Measurements from ENCODE around the gene LRRC7. TPM values are rescaled to one million over a fixed set of nuclear protein-coding genes. Genes with fewer than 3 reads are reported as not detected.
"Not testable (repeated sequence)": the region's sequence is repeated elsewhere in the genome, so short reads cannot be mapped to it uniquely, and the experiment has no call there.

LRRC7 gene
- total and polyA plus RNA-seq, 4 donors = 0.13 to 1.3 (median 0.16) TPM; not detected in 1

- H3K36me3 ChIP-seq (ENCODE audit: control insufficient read depth in 1 of 2, insufficient read depth in 2 of 2, low read length in 1 of 2); ATAC-seq (ENCODE audit: low FRiP score); intact Hi-C loops (cut with DNase I); H3K27ac ChIP-seq (ENCODE audit: low read depth in 1 of 2, low read length in 2 of 2); H3K27me3 ChIP-seq (ENCODE audit: control insufficient read depth in 1 of 2, insufficient read depth in 2 of 2, low read length in 1 of 2); H3K4me3 ChIP-seq (ENCODE audit: low read length in 2 of 2); H3K4me1 ChIP-seq (ENCODE audit: control insufficient read depth in 1 of 2, insufficient read depth in 2 of 2, low read length in 2 of 2); H3K9me3 ChIP-seq (ENCODE audit: control insufficient read depth, low read length); DNase-seq: not testable (repeated sequence)
These were observed 150.1 kb downstream of the LRRC7 start for GRCh38 chr1:69717834-69718233.

GRCh38 chr1:69728206-69728605 lies 160.5 kb downstream of the LRRC7 start:
- no peaks in the 10 kb centered on the region for H3K36me3 ChIP-seq (ENCODE audit: control insufficient read depth in 1 of 2, insufficient read depth in 2 of 2, low read length in 1 of 2)
- ATAC-seq (ENCODE audit: low FRiP score) = no peak
- intact Hi-C loops (cut with DNase I) = no loop called here
- H3K9me3 ChIP-seq (ENCODE audit: control insufficient read depth, low read length) = no peaks in the 10 kb centered on the region
- no peak overlapping the region for H3K4me3 ChIP-seq (ENCODE audit: low read length in 2 of 2)
- DNase-seq = no peak
- no peaks in the 10 kb centered on the region for H3K4me1 ChIP-seq (ENCODE audit: control insufficient read depth in 1 of 2, insufficient read depth in 2 of 2, low read length in 2 of 2)
- 46 to 60% methylated on average over 1 of the region's 1 CpG for WGBS, 2 donors
- H3K27me3 ChIP-seq (ENCODE audit: control insufficient read depth in 1 of 2, insufficient read depth in 2 of 2, low read length in 1 of 2) = no peaks in the 10 kb centered on the region
- H3K27ac ChIP-seq (ENCODE audit: low read depth in 1 of 2, low read length in 2 of 2) = no peak overlapping the region

- H3K9me3 ChIP-seq (ENCODE audit: control insufficient read depth, low read length) = no peaks in the 10 kb centered on the region
- no peak overlapping the region for H3K4me3 ChIP-seq (ENCODE audit: low read length in 2 of 2)
- no peaks in the 10 kb centered on the region for H3K36me3 ChIP-seq (ENCODE audit: control insufficient read depth in 1 of 2, insufficient read depth in 2 of 2, low read length in 1 of 2)
- no peaks in the 10 kb centered on the region for H3K4me1 ChIP-seq (ENCODE audit: control insufficient read depth in 1 of 2, insufficient read depth in 2 of 2, low read length in 2 of 2)
- no peak overlapping the region for H3K27ac ChIP-seq (ENCODE audit: low read depth in 1 of 2, low read length in 2 of 2)
- ATAC-seq (ENCODE audit: low FRiP score) (no peak), DNase-seq (no peak)
- intact Hi-C loops (cut with DNase I) = loop anchor here in 1 of 2 donors (10.0 kb wide), 1 partner anchor 1268 kb away; no protein-coding TSS in a partner anchor
- H3K27me3 ChIP-seq (ENCODE audit: control insufficient read depth in 1 of 2, insufficient read depth in 2 of 2, low read length in 1 of 2) = no peaks in the 10 kb centered on the region
These were observed 165.3 kb downstream of the LRRC7 start for GRCh38 chr1:69733061-69733460.

- intact Hi-C loops (cut with DNase I) = loop anchor here in 1 of 2 donors (10.0 kb wide), 1 partner anchor 1273 kb away; no protein-coding TSS in a partner anchor
- no peak overlapping the region for H3K27ac ChIP-seq (ENCODE audit: low read depth in 1 of 2, low read length in 2 of 2)
- no peaks in the 10 kb centered on the region for H3K36me3 ChIP-seq (ENCODE audit: control insufficient read depth in 1 of 2, insufficient read depth in 2 of 2, low read length in 1 of 2)
- 51 to 54% methylated on average over 3 of the region's 3 CpGs for WGBS, 2 donors
- no peaks in the 10 kb centered on the region for H3K9me3 ChIP-seq (ENCODE audit: control insufficient read depth, low read length)
- DNase-seq = no peak
- H3K27me3 ChIP-seq (ENCODE audit: control insufficient read depth in 1 of 2, insufficient read depth in 2 of 2, low read length in 1 of 2) = no peaks in the 10 kb centered on the region
- H3K4me3 ChIP-seq (ENCODE audit: low read length in 2 of 2) = no peak overlapping the region
- ATAC-seq (ENCODE audit: low FRiP score) = peak; percentile 84
- H3K4me1 ChIP-seq (ENCODE audit: control insufficient read depth in 1 of 2, insufficient read depth in 2 of 2, low read length in 2 of 2) = no peaks in the 10 kb centered on the region
These were observed 169.9 kb downstream of the LRRC7 start for GRCh38 chr1:69737527-69738185.

GRCh38 chr1:69738458-69739250 lies 170.9 kb downstream of the LRRC7 start:
- no peak for ATAC-seq (ENCODE audit: low FRiP score)

GRCh38 chr1:69739251-69739605 lies 171.5 kb downstream of the LRRC7 start:
- ATAC-seq (ENCODE audit: low FRiP score) (no peak), DNase-seq (no peak)
- intact Hi-C loops (cut with DNase I) = loop anchor here in 1 of 2 donors (10.0 kb wide), 1 partner anchor 1274 kb away; no protein-coding TSS in a partner anchor
- Histone ChIP-seq H3K4me1 (ENCODE audit: control insufficient read depth in 1 of 2, insufficient read depth in 2 of 2, low read length in 2 of 2) (no peaks in the 10 kb centered on the region), H3K27ac (ENCODE audit: low read depth in 1 of 2, low read length in 2 of 2) (no peak overlapping the region), H3K27me3 (ENCODE audit: control insufficient read depth in 1 of 2, insufficient read depth in 2 of 2, low read length in 1 of 2) (no peaks in the 10 kb centered on the region), H3K4me3 (ENCODE audit: low read length in 2 of 2) (no peak overlapping the region), H3K36me3 (ENCODE audit: control insufficient read depth in 1 of 2, insufficient read depth in 2 of 2, low read length in 1 of 2) (no peaks in the 10 kb centered on the region), H3K9me3 (ENCODE audit: control insufficient read depth, low read length) (no peaks in the 10 kb centered on the region)
- WGBS, 2 donors = 75 to 81% methylated on average over 1 of the region's 1 CpG

More at GRCh38 chr1:69738458-69739250, 170.9 kb downstream of the LRRC7 start:
- Histone ChIP-seq H3K4me3 (ENCODE audit: low read length in 2 of 2) (no peak overlapping the region), H3K27me3 (ENCODE audit: control insufficient read depth in 1 of 2, insufficient read depth in 2 of 2, low read length in 1 of 2) (no peaks in the 10 kb centered on the region), H3K4me1 (ENCODE audit: control insufficient read depth in 1 of 2, insufficient read depth in 2 of 2, low read length in 2 of 2) (no peaks in the 10 kb centered on the region), H3K27ac (ENCODE audit: low read depth in 1 of 2, low read length in 2 of 2) (no peak overlapping the region), H3K36me3 (ENCODE audit: control insufficient read depth in 1 of 2, insufficient read depth in 2 of 2, low read length in 1 of 2) (no peaks in the 10 kb centered on the region), H3K9me3 (ENCODE audit: control insufficient read depth, low read length) (no peaks in the 10 kb centered on the region)
- intact Hi-C loops (cut with DNase I) = loop anchor here in 1 of 2 donors (10.0 kb wide), 1 partner anchor 1274 kb away; no protein-coding TSS in a partner anchor
- DNase-seq = no peak
- WGBS, 2 donors = 8 to 13% methylated on average over 4 of the region's 4 CpGs

- intact Hi-C loops (cut with DNase I) = no loop called here
- H3K4me3 ChIP-seq (ENCODE audit: low read length in 2 of 2) = no peak overlapping the region
- ATAC-seq (ENCODE audit: low FRiP score) (no peak), DNase-seq (no peak)
- no peaks in the 10 kb centered on the region for H3K36me3 ChIP-seq (ENCODE audit: control insufficient read depth in 1 of 2, insufficient read depth in 2 of 2, low read length in 1 of 2)
- no peaks in the 10 kb centered on the region for H3K9me3 ChIP-seq (ENCODE audit: control insufficient read depth, low read length)
- 37 to 42% methylated on average over 3 of the region's 3 CpGs for WGBS, 2 donors
- no peak overlapping the region for H3K27ac ChIP-seq (ENCODE audit: low read depth in 1 of 2, low read length in 2 of 2)
- no peaks in the 10 kb centered on the region for H3K27me3 ChIP-seq (ENCODE audit: control insufficient read depth in 1 of 2, insufficient read depth in 2 of 2, low read length in 1 of 2)
- no peaks in the 10 kb centered on the region for H3K4me1 ChIP-seq (ENCODE audit: control insufficient read depth in 1 of 2, insufficient read depth in 2 of 2, low read length in 2 of 2)
These were observed 175.4 kb downstream of the LRRC7 start for GRCh38 chr1:69743146-69743545.

- Histone ChIP-seq H3K27ac (ENCODE audit: low read depth in 1 of 2, low read length in 2 of 2) (no peak overlapping the region), H3K9me3 (ENCODE audit: control insufficient read depth, low read length) (no peaks in the 10 kb centered on the region), H3K4me1 (ENCODE audit: control insufficient read depth in 1 of 2, insufficient read depth in 2 of 2, low read length in 2 of 2) (no peaks in the 10 kb centered on the region), H3K36me3 (ENCODE audit: control insufficient read depth in 1 of 2, insufficient read depth in 2 of 2, low read length in 1 of 2) (no peaks in the 10 kb centered on the region), H3K27me3 (ENCODE audit: control insufficient read depth in 1 of 2, insufficient read depth in 2 of 2, low read length in 1 of 2) (no peaks in the 10 kb centered on the region), H3K4me3 (ENCODE audit: low read length in 2 of 2) (no peak overlapping the region)
- no peak for ATAC-seq (ENCODE audit: low FRiP score)
- 86 to 88% methylated on average over 2 of the region's 2 CpGs for WGBS, 2 donors
- intact Hi-C loops (cut with DNase I) = no loop called here
- DNase-seq = no peak
These were observed 176.7 kb downstream of the LRRC7 start for GRCh38 chr1:69744381-69744780.

- Histone ChIP-seq H3K4me3 (ENCODE audit: low read length in 2 of 2) (no peak overlapping the region), H3K27ac (ENCODE audit: low read depth in 1 of 2, low read length in 2 of 2) (no peak overlapping the region), H3K27me3 (ENCODE audit: control insufficient read depth in 1 of 2, insufficient read depth in 2 of 2, low read length in 1 of 2) (no peaks in the 10 kb centered on the region), H3K9me3 (ENCODE audit: control insufficient read depth, low read length) (no peaks in the 10 kb centered on the region), H3K4me1 (ENCODE audit: control insufficient read depth in 1 of 2, insufficient read depth in 2 of 2, low read length in 2 of 2) (no peaks in the 10 kb centered on the region), H3K36me3 (ENCODE audit: control insufficient read depth in 1 of 2, insufficient read depth in 2 of 2, low read length in 1 of 2) (no peaks in the 10 kb centered on the region)
- 64 to 71% methylated on average over 2 of the region's 2 CpGs for WGBS, 2 donors
- intact Hi-C loops (cut with DNase I) = no loop called here
- ATAC-seq (ENCODE audit: low FRiP score) (no peak), DNase-seq (no peak)
These were observed 179.5 kb downstream of the LRRC7 start for GRCh38 chr1:69747207-69747606.

All from aorta (tissue), 5 donors.